GM12875 (cell line): ENCODE measurements around the gene RBM28.

Experiments used
- H3K4me3 ChIP-seq: one replicate; pipeline ENCODE4 v1.5.1; 2011; ENCODE audit warnings: low read depth, low read length, control low read depth
- CTCF ChIP-seq: IDR thresholded peaks from 2 replicates; pipeline ENCODE4 v1.5.1; 2011; ENCODE audit warnings: low read depth, mild to moderate bottlenecking, control low read depth, inconsistent platforms, low read length, moderate library complexity, borderline replicate concordance; ENCODE audit not compliant: insufficient read depth

Gene RBM28, protein sequence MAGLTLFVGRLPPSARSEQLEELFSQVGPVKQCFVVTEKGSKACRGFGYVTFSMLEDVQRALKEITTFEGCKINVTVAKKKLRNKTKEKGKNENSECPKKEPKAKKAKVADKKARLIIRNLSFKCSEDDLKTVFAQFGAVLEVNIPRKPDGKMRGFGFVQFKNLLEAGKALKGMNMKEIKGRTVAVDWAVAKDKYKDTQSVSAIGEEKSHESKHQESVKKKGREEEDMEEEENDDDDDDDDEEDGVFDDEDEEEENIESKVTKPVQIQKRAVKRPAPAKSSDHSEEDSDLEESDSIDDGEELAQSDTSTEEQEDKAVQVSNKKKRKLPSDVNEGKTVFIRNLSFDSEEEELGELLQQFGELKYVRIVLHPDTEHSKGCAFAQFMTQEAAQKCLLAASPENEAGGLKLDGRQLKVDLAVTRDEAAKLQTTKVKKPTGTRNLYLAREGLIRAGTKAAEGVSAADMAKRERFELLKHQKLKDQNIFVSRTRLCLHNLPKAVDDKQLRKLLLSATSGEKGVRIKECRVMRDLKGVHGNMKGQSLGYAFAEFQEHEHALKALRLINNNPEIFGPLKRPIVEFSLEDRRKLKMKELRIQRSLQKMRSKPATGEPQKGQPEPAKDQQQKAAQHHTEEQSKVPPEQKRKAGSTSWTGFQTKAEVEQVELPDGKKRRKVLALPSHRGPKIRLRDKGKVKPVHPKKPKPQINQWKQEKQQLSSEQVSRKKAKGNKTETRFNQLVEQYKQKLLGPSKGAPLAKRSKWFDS

GRCh38 chr7:128343554-128344430 lies at the start of gene RBM28:
Gene RBM28 (minus strand): TSS chr7:128343908. CDS start chr7:128343793, 115 bp downstream.
- peak within 1 kb of the TSS; percentile 67 for H3K4me3 ChIP-seq
- no peak for TF ChIP-seq CTCF

- TF ChIP-seq CTCF: no peak
- H3K4me3 ChIP-seq: no peak overlapping the region
Observed at GRCh38 chr7:128392446-128393327, 49.0 kb upstream of the RBM28 start.

- H3K4me3 ChIP-seq: no peak overlapping the region
- TF ChIP-seq CTCF: no peak
Observed at GRCh38 chr7:128391805-128392204, 48.1 kb upstream of the RBM28 start.

GRCh38 chr7:128390871-128391565 lies 47.3 kb upstream of the RBM28 start:
- no peak overlapping the region for H3K4me3 ChIP-seq
- TF ChIP-seq CTCF: no peak

GRCh38 chr7:128389618-128390329 lies 46.1 kb upstream of the RBM28 start:
- TF ChIP-seq CTCF: no peak
- no peak overlapping the region for H3K4me3 ChIP-seq
